DLD1 (cell line): ENCODE measurements around the gene LMNB1.

Experiments used
- in situ Hi-C: cut with HindIII; loops from 2 replicates; pipeline ENCODE4 v1.10.0; 2017; ENCODE audit warnings: low sequenced_read_pairs

LMNB1 gene

DNA sequence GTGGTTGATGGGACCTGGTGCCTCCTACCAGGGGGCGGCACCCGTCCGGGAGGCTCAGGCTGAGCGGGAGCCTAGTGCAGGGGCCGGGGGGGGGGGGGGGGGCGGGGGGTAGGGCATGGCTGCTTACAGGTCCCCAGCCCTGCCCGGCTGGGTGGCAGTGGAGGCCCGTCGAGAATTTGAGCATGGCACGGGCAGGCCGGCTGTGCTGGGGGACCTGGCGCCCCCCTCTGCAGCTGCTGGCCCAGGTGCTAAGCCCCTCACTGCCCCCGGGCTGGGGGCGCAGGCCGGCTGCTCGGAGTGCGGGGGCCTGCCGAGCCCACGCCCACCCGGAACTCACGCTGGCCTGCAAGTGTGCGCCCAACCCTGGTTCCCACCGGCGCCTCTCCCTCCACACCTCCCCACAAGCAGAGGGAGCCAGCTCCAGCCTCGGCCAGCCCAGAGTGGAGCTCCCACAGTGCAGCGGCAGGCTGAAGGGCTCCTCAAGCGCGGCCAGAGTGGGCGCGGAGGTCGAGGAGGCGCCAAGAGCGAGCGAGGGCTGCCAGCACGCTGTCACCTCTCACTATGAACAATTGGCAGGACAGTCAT, 77.7 kb downstream of the LMNB1 start:
- in situ Hi-C loops: no loop called here

- in situ Hi-C loops: no loop called here
These were observed 78.3 kb downstream of the LMNB1 start for GRCh38 chr5:126855266-126855665.

- in situ Hi-C loops: no loop called here
These were observed 80.8 kb downstream of the LMNB1 start for GRCh38 chr5:126857472-126858410.

DNA sequence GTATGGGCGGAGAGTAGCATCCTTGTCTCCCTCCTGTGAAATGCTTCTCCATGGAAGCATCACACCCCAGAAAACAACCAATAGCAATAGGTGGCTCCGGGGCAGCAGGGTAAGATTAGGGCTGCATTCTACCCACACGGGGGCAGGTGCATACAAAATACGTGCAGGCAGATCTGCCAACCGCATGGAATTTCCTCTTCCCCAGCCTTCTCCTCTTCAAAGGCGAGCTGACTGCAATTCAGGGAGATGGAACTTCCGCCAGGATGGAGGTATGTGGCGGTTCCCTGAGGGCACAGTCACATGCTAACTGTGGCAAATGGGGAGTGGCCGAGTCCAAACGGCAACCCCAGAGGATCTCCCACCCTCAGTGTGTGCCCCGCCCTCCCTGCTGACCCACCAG, 81.5 kb downstream of the LMNB1 start:
- in situ Hi-C loops: no loop called here

DNA sequence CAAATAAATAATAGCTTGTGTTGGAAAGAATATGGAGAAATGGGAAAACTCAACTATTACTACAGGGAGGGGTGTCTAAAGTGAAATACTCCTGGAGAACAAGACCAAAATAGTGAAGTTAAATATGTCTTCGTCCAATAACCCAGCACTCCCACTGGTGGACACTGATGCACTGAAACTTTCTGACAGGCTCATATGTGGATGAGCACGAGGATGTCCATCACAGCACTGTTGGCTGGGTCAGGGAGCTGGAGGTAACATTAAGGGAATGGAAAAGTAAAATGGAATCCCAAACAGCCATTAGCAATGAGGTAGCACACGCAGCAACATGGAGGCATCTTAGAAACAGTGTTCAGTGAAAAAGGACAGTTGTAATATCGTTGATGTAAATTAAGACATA, 86.5 kb downstream of the LMNB1 start:
- in situ Hi-C loops: no loop called here

GRCh38 chr5:126864042-126864688, 87.2 kb downstream of the LMNB1 start:
- in situ Hi-C loops: no loop called here

GRCh38 chr5:126865299-126865698, 88.4 kb downstream of the LMNB1 start:
- in situ Hi-C loops: no loop called here

DNA sequence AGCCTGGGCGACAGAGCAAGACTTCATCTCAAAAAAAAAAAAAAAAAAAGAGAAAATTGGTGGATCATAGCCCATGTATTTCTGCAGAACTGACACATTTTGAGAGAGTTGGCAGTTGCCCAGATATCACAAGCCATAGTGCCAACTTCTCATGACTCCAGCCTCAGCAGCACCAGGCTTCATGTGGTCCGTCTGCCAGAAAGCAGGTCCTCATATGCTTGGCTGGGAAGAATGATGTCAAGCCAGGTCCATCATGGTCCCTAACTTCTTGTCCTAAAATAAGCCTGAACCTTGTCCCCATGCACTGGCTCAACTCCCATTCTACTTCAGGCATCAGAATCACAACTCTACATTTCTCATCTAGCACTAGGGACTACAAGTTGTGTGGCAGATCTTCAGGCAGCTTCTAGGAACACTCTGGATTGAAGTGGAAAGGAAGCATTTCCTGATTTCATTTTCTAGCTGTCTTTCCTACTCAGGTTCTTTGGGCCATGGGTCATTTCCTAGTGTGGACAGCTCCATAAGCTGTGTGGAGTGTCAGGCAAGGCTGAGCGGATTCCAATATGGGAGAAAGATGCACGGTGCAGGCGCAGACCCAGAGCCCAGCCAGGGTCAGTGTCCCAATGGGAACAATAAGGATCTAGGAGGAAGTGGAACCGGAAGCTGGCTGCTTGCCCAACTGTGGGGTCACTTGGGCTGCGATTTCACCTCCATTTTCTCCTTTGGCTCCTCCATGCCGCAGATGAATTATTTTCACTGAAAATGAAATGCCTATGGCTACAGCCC, 90.1 kb downstream of the LMNB1 start:
- in situ Hi-C loops: no loop called here

DNA sequence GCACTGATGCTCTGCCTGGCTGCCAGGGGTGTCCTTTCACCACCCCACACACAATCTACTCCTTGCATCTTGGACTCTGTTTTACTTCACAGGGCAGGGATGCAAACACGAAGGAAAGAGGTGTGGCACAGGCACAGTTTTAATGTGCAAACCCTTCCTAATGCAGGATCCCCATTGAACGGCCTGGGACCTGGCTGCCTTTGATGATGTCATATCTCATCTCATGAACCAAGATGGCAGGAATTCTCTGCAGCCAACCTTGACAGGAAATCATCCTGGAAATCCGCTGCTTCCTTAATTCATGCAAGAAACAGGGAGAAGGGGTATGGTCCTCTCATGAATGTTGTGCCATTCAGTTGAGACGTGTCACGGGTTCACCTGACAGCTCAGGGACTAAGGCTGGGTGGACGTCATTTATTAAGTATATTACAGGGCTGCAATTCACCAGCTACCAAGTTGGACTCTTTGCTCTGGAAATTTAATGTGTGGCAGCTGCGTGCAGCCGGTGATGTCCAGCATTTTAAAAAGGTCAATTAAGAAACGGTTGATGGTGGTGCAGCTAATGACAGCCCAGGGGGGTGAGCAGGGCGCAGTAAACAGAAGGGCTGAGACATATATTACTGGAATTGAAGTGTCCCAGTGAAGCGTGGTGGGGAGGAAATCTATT, 91.5 kb downstream of the LMNB1 start:
- in situ Hi-C loops: no loop called here

GRCh38 chr5:126869005-126869451, 92.1 kb downstream of the LMNB1 start:
- in situ Hi-C loops: no loop called here

DNA sequence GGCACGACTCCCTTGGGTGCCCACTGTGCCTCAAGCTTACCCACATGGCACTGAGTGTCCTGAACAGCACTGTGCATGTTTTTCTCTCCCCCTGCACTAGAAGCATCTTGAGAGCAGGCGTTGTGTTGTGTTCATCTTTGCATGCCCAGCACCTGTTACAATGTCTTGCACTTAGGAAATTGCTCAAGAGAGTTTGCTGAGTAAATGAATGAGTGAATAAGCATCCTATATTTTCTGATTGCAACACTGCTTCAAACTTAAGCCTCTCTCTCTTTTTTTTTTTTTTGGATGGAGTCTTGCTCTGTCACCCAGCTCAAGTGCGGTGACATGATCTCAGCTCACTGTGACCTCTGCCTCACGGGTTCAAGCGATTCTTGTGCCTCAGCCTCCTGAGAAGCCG, 94.5 kb downstream of the LMNB1 start:
- in situ Hi-C loops: no loop called here

DNA sequence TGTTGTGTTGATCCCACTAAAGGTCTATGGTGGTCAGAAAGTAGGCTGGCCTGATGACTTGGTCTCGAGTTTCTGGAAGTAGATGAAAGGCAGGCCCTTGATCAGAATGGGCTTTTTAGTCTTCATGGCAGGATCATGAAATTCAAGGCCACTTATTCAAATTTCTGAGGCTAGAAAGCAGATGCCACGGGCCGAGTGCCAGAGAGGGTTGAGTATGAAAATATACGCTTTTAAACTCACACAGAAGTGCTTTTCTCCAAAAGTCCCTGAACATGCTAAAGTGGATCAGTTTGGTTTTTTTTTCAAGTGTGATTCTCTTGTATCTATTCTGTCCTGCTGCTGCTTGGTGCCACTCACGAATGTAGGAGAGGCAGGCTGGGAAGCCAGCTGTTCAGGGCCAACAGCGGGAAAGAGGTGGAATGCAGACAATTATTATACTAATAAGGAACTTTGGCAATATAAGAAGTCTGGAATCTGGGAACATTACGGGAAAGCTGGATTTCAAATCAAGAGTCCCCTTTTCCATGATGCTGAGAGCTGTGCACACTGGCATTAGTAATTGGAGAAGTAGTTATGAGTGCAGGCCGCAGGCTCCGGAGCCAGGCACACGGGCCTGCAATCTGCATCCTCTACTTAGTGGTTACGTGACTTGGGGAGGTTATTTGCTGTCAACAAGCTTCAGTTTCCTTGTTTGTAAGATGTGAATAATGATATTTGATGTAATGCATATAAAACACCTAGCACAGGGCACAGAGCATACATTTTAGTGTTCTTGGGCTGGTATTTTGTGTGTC, 95.8 kb downstream of the LMNB1 start:
- in situ Hi-C loops: no loop called here

GRCh38 chr5:126875303-126875785, 98.4 kb downstream of the LMNB1 start:
- in situ Hi-C loops: no loop called here

- in situ Hi-C loops: no loop called here
These were observed 100.7 kb downstream of the LMNB1 start for GRCh38 chr5:126877602-126878001.

- in situ Hi-C loops: no loop called here
These were observed 101.1 kb downstream of the LMNB1 start for GRCh38 chr5:126878085-126878484.

DNA sequence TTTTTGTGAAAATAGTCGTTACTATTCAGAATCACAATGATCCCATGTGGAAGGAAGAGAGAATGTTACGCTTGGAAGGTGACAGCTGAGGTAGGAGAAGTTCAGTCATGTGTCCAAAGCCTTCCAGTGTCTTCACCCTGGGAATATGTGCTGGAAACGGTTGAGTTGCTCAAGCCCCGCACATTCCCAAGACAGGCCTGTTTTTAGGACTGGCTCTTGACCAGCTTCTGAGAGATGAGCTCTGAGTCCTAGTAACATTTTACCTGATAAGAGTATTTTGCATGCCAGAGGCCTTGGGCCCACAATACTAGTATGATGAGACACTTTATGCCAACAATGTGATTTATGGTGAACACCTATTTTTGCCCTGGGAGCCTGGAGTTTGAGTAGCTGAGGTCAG, 101.7 kb downstream of the LMNB1 start:
- in situ Hi-C loops: no loop called here

GRCh38 chr5:126881821-126882600, 105.1 kb downstream of the LMNB1 start:
- in situ Hi-C loops: no loop called here

DNA sequence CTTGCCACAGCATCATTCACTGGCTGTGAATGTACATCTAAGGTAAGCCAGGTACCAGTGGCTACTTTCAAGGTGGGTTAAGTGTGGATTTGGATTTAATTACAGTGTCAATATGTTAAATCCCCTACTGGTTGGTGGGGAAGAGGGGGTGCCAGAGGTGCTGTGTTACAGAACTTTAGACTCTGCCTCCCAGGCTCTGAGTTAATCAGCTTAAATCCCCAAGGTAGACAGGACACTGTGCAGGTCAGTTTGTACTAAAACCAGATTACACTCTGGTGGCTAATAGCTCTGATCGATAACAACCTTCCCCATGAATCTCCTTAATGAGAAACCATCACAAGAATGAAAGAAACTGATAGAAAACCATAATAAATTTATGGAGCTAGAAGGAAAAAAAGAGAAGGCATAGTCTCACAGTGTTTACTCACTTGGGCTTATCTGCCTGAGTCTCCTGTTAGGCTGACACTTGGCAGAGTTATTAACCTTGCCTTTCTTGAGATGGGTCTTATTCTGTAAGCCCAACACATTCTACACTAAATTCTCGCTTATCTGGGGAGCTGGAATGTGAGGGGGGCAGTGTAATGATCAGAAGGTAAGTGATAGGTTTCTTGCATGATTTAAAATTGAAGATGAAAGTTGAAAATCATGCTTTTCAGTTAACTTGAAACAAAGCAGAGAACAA, 106.8 kb downstream of the LMNB1 start:
- in situ Hi-C loops: no loop called here
